K562 (cell line): Measurements from ENCODE around the gene SPAG4. TPM values are rescaled to one million over a fixed set of nuclear protein-coding genes. Genes with fewer than 3 reads are reported as not detected.

Experiments
- ATAC-seq: fragments of 200-7000 bp; cut with Tn5 transposase; 3 replicates; pipeline ENCODE4 v1.9.1; 2020; ENCODE audit warnings: moderate library complexity
- BruUV-seq: library from RNA; stranded (reverse); fragments of 400-500 nt; replicated peaks from 2 replicates; lab custom pipeline; 2021; lab: Mats Ljungman, UMichigan
- CTCF ChIA-PET: fragments of 300-600 bp; formaldehyde crosslinking; extraction: SDS; loops from one replicate; lab custom pipeline; 2021; ENCODE audit warnings: low intra/inter-chr PET ratio; lab: Yijun Ruan, JAX
- POLR2A ChIA-PET: fragments of 300-600, 350-650 bp; sonication (Branson Sonifier 250); formaldehyde crosslinking; extraction: SDS; loops from one replicate; lab custom pipeline; 2021; ENCODE audit warnings: antibody characterized with exemption, inconsistent platforms; lab: Yijun Ruan, JAX
- DNase-seq, 4 experiments: peaks; one replicate each; pipeline versions ENCODE4 v3.0.0 to v3.0.0-alpha.2; 2011 to 2018; ENCODE audit warnings: low spot score in 3 of 4, mixed read lengths in 3 of 4; ENCODE audit errors: extremely low read depth in 1 of 4
- FAIRE-seq: peaks from 2 replicates; lab custom pipeline; 2011; peaks lifted over from hg19 to GRCh38; lab: Jason Lieb, UNC
- H2AFZ ChIP-seq: 2 replicates; pipeline ENCODE4 v1.6.0; 2011; ENCODE audit warnings: low read depth, low read length, control low read depth, inconsistent platforms
- H3K27ac ChIP-seq: fragments of 200-600 bp; 3 replicates; pipeline ENCODE4 v1.8.0; 2011; ENCODE audit warnings: low read depth, mild to moderate bottlenecking, control low read depth, inconsistent platforms, low read length, moderate library complexity, mixed read lengths; ENCODE audit errors: extremely low read depth
- H3K27me3 ChIP-seq, 2 experiments: fragments of 300-600 bp in 1 of 2; 2 replicates in 1 of 2; 3 replicates in 1 of 2; pipeline versions ENCODE4 v1.6.0 to v1.8.0; 2011; ENCODE audit warnings: inconsistent platforms in 2 of 2, low read length in 2 of 2, mild to moderate bottlenecking in 1 of 2, mixed read lengths in 1 of 2, moderate library complexity in 1 of 2; ENCODE audit not compliant: control insufficient read depth in 2 of 2, insufficient read depth in 2 of 2
- H3K36me3 ChIP-seq: fragments of 300-600 bp; 3 replicates; pipeline ENCODE4 v1.8.0; 2011; ENCODE audit warnings: mild to moderate bottlenecking, low read length, inconsistent platforms; ENCODE audit not compliant: control insufficient read depth, insufficient read depth
- H3K4me1 ChIP-seq, 2 experiments: fragments of 200-600 bp in 1 of 2; replicated peaks in 1 of 2; 2 replicates in 1 of 2; 3 replicates in 1 of 2; pipeline versions ENCODE4 v1.5.1 to v1.8.0; 2011; ENCODE audit warnings: inconsistent platforms in 2 of 2, low read length in 2 of 2, mild to moderate bottlenecking in 1 of 2, mixed read lengths in 1 of 2, moderate library complexity in 1 of 2; ENCODE audit not compliant: control insufficient read depth in 2 of 2, insufficient read depth in 2 of 2
- H3K4me2 ChIP-seq: 2 replicates; pipeline ENCODE4 v1.6.1; 2011; ENCODE audit warnings: low read length, control low read depth, inconsistent platforms, mixed read lengths; ENCODE audit not compliant: insufficient read depth
- H3K4me3 ChIP-seq: fragments of 200-600 bp; sonication (generic), shearing (Covaris generic); 2 replicates; pipeline ENCODE4 v1.5.1; 2016; ENCODE audit warnings: control low read depth, inconsistent platforms
- H3K79me2 ChIP-seq: fragments of 200-600 bp; 3 replicates; pipeline ENCODE4 v1.8.0; 2011; ENCODE audit warnings: low read length, inconsistent platforms; ENCODE audit not compliant: control insufficient read depth, insufficient read depth
- H3K9ac ChIP-seq, 2 experiments: 2 replicates each; pipeline versions ENCODE4 v1.6.0 to v1.6.1; 2011; ENCODE audit warnings: low read depth in 2 of 2, low read length in 2 of 2, control low read depth in 1 of 2, inconsistent platforms in 1 of 2, mild to moderate bottlenecking in 1 of 2, mixed read lengths in 1 of 2; ENCODE audit not compliant: insufficient read depth in 1 of 2
- H3K9me1 ChIP-seq: one replicate; pipeline ENCODE4 v1.6.0; 2011; ENCODE audit warnings: inconsistent platforms, mild to moderate bottlenecking, low read length, moderate library complexity; ENCODE audit not compliant: control insufficient read depth, insufficient read depth
- H3K9me3 ChIP-seq: replicated peaks from 2 replicates; pipeline ENCODE4 v1.5.1; 2011; ENCODE audit warnings: low read depth, low read length, inconsistent platforms; ENCODE audit not compliant: control insufficient read depth, insufficient read depth
- H4K20me1 ChIP-seq: replicated peaks from 2 replicates; pipeline ENCODE4 v1.6.1; 2011; ENCODE audit warnings: low read length, inconsistent platforms, mixed read lengths; ENCODE audit not compliant: control insufficient read depth, insufficient read depth
- EGR1 ChIP-seq: fragments of 450-650 bp; conservative IDR thresholded peaks from 2 replicates; pipeline ENCODE4 v1.6.1; 2017; ENCODE audit warnings: mild to moderate bottlenecking
- MCM5 ChIP-seq: fragments of 450-650 bp; IDR thresholded peaks from 2 replicates; pipeline ENCODE4 v1.6.1; 2016; ENCODE audit warnings: low read depth
- NFIC ChIP-seq: fragments of 450-650 bp; IDR thresholded peaks from 2 replicates; pipeline ENCODE4 v1.6.1; 2017; ENCODE audit warnings: mild to moderate bottlenecking, inconsistent platforms
- PURB ChIP-seq: sonication (generic); formaldehyde crosslinking; IDR thresholded peaks from 2 replicates; pipeline ENCODE4 v1.9.0; 2021; ENCODE audit warnings: low read depth, mild to moderate bottlenecking, missing genetic modification reagents
- SMARCC2 ChIP-seq: fragments of 450-650 bp; IDR thresholded peaks from 2 replicates; pipeline ENCODE4 v1.6.1; 2017; ENCODE audit warnings: antibody characterized with exemption, moderate library complexity, mild to moderate bottlenecking, low read depth
- WGBS: fragments of 100-300 bp; shearing (Covaris generic); methylation state at CpG from one replicate; pipeline ENCODE4 v1.1.6; 2016; ENCODE audit warnings: low coverage, mixed read lengths; ENCODE audit not compliant: insufficient coverage; ENCODE audit errors: missing lambda C conversion rate; 5-methylcytosine and 5-hydroxymethylcytosine counted together
- in situ Hi-C: fragments of 300-500 bp; cut with MboI; formaldehyde crosslinking; loops from 4 replicates; pipeline ENCODE4 v1.15.0; 2018; ENCODE audit warnings: inconsistent platforms, mixed read lengths
- intact Hi-C: fragments of 100-400 bp; cut with micrococcal nuclease; formaldehyde crosslinking; loops from 2 replicates; pipeline ENCODE4 v1.14.2; 2022
- polyA plus RNA-seq, 8 experiments: library from polyadenylated mRNA; depleted of rRNA in 4 of 8; stranded (reverse) in 5 of 8; unstranded in 3 of 8; fragments of >200 nt; fragmentation: Nextera tagmentation in 2 of 8; fragmentation: Illumina TruSeq in 1 of 8; extraction: Ambion mirVana in 2 of 8; extraction: Trizol in 1 of 8; gene quantifications; 2 replicates each; pipeline versions ENCODE4 v1.2.1 to v1.2.3, GENCODE V29; 2011 to 2014; ENCODE audit warnings: inconsistent platforms in 1 of 8, missing spikeins in 1 of 8
- total RNA-seq, 7 experiments: library from RNA; depleted of rRNA in 6 of 7; stranded (reverse); fragments of >200 nt in 6 of 7; fragmentation: Illumina TruSeq in 2 of 7; extraction: Trizol in 2 of 7; gene quantifications; 2 replicates each; pipeline versions ENCODE4 v1.2.1 to v1.2.3, GENCODE V29; 2011 to 2021; ENCODE audit warnings: low replicate concordance in 1 of 7
- TF ChIP-seq, protein P1 (sequence below), 2 experiments: fragments of 150-350 bp in 1 of 2; IDR thresholded peaks; 2 replicates each; pipeline ENCODE4 v1.6.1; 2012 to 2016; ENCODE audit warnings: low read depth in 2 of 2, low read length in 2 of 2, mild to moderate bottlenecking in 1 of 2, moderate library complexity in 1 of 2
- TF ChIP-seq, protein P2 (sequence below), 3 experiments: IDR thresholded peaks in 2 of 3; conservative IDR thresholded peaks in 1 of 3; 2 replicates each; pipeline ENCODE4 v1.5.1; 2011 to 2012; ENCODE audit warnings: low read length in 3 of 3, mild to moderate bottlenecking in 3 of 3, control low read depth in 2 of 3, improper control_type of control experiment in 1 of 3, inconsistent platforms in 1 of 3, low read depth in 1 of 3, mixed read lengths in 1 of 3, moderate library complexity in 1 of 3; ENCODE audit not compliant: insufficient read depth in 2 of 3

Gene SPAG4
- total and polyA plus RNA-seq, 9 of the 15 experiments (the other 6 are each of a cell fraction or from before 2014, with no cell fraction given): 1.6 to 11.4 (median 4.6) TPM

DNA sequence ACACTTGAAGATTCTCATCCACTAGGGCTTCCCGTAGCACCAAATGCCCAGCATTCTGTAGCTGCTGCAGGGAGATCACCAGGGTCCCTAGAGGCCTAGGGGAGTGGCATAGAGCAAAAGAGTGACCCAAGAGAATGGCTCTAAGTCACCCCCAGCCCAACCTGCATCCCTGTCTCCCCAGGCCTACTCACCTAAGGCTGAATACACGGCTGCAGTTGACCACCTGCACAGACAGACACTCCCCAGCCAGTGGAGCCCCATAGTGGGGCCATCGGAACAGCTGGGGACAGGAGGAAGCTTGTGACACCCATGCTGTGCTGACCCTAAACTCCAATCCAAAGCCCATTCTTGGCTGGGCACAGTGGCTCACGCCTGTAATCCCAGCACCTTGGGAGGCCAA lies 9.5 kb upstream of the SPAG4 start (continued):
- TF ChIP-seq, protein P1, sequence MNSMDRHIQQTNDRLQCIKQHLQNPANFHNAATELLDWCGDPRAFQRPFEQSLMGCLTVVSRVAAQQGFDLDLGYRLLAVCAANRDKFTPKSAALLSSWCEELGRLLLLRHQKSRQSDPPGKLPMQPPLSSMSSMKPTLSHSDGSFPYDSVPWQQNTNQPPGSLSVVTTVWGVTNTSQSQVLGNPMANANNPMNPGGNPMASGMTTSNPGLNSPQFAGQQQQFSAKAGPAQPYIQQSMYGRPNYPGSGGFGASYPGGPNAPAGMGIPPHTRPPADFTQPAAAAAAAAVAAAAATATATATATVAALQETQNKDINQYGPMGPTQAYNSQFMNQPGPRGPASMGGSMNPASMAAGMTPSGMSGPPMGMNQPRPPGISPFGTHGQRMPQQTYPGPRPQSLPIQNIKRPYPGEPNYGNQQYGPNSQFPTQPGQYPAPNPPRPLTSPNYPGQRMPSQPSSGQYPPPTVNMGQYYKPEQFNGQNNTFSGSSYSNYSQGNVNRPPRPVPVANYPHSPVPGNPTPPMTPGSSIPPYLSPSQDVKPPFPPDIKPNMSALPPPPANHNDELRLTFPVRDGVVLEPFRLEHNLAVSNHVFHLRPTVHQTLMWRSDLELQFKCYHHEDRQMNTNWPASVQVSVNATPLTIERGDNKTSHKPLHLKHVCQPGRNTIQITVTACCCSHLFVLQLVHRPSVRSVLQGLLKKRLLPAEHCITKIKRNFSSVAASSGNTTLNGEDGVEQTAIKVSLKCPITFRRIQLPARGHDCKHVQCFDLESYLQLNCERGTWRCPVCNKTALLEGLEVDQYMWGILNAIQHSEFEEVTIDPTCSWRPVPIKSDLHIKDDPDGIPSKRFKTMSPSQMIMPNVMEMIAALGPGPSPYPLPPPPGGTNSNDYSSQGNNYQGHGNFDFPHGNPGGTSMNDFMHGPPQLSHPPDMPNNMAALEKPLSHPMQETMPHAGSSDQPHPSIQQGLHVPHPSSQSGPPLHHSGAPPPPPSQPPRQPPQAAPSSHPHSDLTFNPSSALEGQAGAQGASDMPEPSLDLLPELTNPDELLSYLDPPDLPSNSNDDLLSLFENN (IDR thresholded peaks at IDR 0.05; ENCODE audit: low read depth in 2 of 2, low read length in 2 of 2): no peak
- no peak for TF ChIP-seq PURB (CRISPR knock-in tag)
- no peak for TF ChIP-seq MCM5

DNA sequence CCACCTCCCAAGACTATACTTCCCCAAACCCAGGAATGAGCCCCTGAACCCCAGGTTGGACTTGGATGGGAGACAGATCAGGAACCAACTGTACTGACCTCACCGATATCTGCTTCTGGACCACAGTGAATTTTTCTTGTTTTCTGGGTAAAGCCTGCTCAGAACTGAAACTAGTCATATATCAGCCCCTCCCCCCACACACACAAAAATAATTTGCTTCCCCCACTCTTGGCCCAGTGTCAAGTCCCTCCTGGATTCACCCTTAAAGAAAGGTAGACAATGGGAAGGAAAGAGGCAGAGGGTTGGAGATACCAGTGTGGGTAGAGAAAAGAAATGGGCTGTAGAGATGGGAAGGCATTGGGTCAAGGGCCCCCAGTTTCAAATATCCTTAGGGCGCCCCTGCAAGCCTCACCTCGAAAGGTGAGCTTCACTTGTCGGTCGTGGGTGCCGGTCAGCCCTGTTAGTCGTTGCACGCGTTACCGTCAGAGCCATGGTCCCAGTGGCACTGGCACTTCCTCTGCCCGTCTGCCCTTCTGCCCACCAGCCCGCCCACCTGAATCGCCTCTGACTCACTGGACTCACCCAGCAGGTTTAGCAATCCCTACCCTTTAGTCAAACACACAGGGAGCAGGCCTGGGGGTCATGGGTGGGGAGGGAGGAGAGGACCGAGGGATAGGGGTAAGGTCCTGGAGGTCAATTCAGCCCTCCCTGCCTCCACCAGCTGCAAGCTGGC lies 8.5 kb upstream of the SPAG4 start:
- no peak for FAIRE-seq
- Histone ChIP-seq H4K20me1 (no peaks in the 10 kb centered on the region), H2AFZ (peak overlapping the region; percentile 63; the same call in 1 of the 2 replicates), H3K4me1 (peaks cover 15 to 24% of the 10 kb centered on the region in 2 experiments; a peak in 4 of 5 replicates), H3K27me3 (no peaks in the 10 kb centered on the region), H3K9me3 (no peaks in the 10 kb centered on the region), H3K4me3 (no peak overlapping the region), H3K4me2 (no peak overlapping the region), H3K36me3 (no peaks in the 10 kb centered on the region), H3K9me1 (no peaks in the 10 kb centered on the region), H3K27ac (no peak overlapping the region), H3K9ac (no peak overlapping the region), H3K79me2 (no peaks in the 10 kb centered on the region)
- in situ Hi-C loops (no loop called here), intact Hi-C loops (no loop called here)
- POLR2A ChIA-PET: interaction anchor here (0.7 to 1.0 kb wide), 2 partner anchors 8 to 10 kb away, joined by 3 read pairs; partner anchors contain the start of gene SPAG4
- TF ChIP-seq, protein P2, sequence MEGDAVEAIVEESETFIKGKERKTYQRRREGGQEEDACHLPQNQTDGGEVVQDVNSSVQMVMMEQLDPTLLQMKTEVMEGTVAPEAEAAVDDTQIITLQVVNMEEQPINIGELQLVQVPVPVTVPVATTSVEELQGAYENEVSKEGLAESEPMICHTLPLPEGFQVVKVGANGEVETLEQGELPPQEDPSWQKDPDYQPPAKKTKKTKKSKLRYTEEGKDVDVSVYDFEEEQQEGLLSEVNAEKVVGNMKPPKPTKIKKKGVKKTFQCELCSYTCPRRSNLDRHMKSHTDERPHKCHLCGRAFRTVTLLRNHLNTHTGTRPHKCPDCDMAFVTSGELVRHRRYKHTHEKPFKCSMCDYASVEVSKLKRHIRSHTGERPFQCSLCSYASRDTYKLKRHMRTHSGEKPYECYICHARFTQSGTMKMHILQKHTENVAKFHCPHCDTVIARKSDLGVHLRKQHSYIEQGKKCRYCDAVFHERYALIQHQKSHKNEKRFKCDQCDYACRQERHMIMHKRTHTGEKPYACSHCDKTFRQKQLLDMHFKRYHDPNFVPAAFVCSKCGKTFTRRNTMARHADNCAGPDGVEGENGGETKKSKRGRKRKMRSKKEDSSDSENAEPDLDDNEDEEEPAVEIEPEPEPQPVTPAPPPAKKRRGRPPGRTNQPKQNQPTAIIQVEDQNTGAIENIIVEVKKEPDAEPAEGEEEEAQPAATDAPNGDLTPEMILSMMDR (IDR thresholded peaks at IDR 0.05 in 2 of 3, conservative IDR thresholded peaks at IDR 0.05 in 1 of 3; ENCODE audit: insufficient read depth in 2 of 3, low read depth in 1 of 3, low read length in 3 of 3): no peak
- TF ChIP-seq NFIC (peak; percentile 63), EGR1 (peak; percentile 30; the same call in 1 of the 2 replicates), SMARCC2 (no peak)
- DNase-seq: no peak
- 56% methylated on average over 13 of the region's 14 CpGs for WGBS
- CTCF ChIA-PET: no interaction called here
- ATAC-seq: no peak; the same call in 2 of the 3 replicates
- no TSS peak for BruUV-seq
